Esophagus squamous epithelium (tissue), 4 donors: ENCODE data around the gene TRAPPC6A.

ENCODE experiments used
- POLR2A ChIP-seq, 4 donors: fragments of 450-650 bp; IDR thresholded peaks; one replicate each; pipeline ENCODE4 v1.6.1; 2017; ENCODE audit warnings: antibody characterized with exemption in 4 of 4, mild to moderate bottlenecking in 4 of 4, moderate library complexity in 3 of 4
- TF ChIP-seq, protein P1 (sequence below), 6 experiments: fragments of 450-650 bp in 4 of 6; fragments of 200-600 bp in 2 of 6; sonication (generic) in 2 of 6; IDR thresholded peaks; one replicate each; pipeline ENCODE4 v1.5.1; 2016 to 2019; ENCODE audit warnings: antibody characterized with exemption in 6 of 6, mild to moderate bottlenecking in 4 of 6, moderate library complexity in 4 of 6

GRCh38 chr19:45128806-45129205 is 49.2 kb downstream of the TRAPPC6A start:
- TF ChIP-seq, protein P1, sequence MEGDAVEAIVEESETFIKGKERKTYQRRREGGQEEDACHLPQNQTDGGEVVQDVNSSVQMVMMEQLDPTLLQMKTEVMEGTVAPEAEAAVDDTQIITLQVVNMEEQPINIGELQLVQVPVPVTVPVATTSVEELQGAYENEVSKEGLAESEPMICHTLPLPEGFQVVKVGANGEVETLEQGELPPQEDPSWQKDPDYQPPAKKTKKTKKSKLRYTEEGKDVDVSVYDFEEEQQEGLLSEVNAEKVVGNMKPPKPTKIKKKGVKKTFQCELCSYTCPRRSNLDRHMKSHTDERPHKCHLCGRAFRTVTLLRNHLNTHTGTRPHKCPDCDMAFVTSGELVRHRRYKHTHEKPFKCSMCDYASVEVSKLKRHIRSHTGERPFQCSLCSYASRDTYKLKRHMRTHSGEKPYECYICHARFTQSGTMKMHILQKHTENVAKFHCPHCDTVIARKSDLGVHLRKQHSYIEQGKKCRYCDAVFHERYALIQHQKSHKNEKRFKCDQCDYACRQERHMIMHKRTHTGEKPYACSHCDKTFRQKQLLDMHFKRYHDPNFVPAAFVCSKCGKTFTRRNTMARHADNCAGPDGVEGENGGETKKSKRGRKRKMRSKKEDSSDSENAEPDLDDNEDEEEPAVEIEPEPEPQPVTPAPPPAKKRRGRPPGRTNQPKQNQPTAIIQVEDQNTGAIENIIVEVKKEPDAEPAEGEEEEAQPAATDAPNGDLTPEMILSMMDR (IDR thresholded peaks at IDR 0.05): no peak
- TF ChIP-seq POLR2A (IDR thresholded peaks at IDR 0.05): no peak
